Ammon's horn (tissue), 1 donor: Measurements from ENCODE around the gene CPT1C.
A peak's percentile ranks its signal among the peaks of the same experiment; 100 is the strongest.

Source experiments
- DNase-seq: peaks from one replicate; pipeline ENCODE4 v3.0.0-alpha.2; 2016; ENCODE audit warnings: low spot score

CPT1C gene

DNA sequence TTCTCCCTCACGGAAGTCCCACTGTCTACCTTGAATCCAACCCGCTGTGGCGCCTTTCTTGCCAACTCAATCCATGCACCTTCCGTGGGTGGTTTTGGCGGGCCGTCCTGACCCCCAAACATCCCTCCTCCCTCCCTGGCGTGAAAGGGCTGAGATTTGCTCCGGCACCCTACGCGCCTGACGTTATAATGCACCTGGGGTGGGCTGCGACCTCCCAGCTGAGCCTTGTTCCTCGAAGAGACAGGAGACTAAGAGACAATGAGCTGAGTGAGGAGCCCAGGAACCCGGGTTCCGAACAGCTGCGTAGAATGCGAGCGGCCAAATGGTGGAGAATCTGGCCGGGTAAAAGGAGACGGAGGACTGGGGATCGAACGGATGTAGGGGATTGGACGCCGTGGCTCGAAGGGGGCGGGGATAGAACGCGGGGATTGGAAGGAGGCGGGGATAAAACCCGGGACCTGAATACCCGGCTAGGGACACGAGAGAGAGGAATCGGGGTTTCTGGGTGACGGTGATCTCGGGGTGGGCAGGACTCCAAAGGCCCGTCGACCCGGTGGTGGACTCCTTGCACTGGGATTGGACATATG lies at the start of gene CPT1C:
TSS of gene CPT1C (plus strand) at position 461 of the 587 bp plus-strand sequence. CDS start 1,137 bp downstream, outside the sequence.
- peak; percentile 93 for DNase-seq

DNA sequence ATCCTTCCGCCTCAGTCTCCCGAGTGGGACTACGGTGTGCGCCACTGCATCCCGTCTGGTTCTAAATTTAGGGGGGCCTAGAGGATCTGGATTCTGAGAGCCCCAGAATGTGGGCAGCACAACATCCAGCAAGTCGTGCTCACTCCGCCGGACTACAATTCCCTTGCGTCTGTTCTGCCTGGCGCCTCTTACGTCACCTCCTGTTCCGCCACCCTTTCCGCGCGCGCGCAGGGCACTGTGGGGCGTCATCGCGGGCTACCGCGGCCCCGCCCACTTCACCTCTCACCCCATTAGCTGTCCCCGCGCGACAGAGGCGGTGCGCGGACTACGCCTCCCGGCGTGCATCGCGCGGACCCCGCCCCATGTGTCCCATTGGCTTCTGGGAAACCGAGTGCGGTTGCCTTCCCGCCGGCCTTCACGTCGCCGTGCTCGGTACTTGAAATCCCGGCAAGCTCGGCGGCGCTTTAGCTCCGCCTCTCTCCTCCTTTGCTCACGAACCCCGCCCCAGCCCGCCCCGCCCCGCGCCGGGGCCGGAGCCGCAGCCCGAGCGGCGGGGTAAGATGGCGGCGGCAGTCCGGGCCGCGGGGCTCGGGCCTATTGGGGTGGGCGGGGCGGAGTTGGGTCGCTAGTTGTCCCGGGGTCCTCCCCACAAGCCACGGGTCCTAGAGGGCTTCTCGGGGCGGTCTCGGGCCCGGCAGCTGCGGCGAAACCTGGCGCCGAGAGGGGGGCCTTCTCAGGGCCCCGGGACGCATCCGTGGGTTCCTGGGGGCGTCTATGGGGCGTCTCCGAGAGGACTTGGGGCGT lies 49.0 kb upstream of the CPT1C start, which contains the start of gene SCAF1:
TSS of gene SCAF1 (plus strand) at position 522 of the 804 bp plus-strand sequence. CDS start 2,818 bp downstream, outside the sequence.
- peak; percentile 99 for DNase-seq

DNA sequence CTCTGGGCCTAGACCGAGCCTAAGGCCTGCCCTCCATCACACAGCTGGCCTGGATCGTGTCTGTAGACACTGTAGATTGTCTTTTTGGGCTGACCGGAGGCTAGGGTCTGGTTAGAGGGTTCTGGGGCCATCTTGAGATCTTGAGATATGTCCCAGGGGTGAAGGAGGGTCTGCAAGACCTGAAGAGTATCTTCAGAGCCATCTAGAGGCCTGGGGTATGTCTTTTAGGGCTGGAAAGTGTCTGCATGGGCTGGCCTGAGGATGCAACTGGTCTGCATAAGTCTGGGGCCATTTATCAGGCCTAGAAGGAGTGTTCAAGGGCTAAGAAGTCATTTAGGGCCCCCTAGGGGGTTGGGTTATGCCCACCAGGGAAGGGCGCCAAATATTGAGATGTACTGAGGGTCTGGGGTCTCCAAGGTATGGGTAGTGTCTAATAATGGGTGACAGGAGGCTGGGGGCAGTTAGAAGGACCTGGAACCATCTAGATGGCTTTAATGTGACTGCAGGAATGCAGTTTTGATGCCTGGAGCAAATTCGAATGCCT lies 48.4 kb upstream of the CPT1C start:
- no peak for DNase-seq

DNA sequence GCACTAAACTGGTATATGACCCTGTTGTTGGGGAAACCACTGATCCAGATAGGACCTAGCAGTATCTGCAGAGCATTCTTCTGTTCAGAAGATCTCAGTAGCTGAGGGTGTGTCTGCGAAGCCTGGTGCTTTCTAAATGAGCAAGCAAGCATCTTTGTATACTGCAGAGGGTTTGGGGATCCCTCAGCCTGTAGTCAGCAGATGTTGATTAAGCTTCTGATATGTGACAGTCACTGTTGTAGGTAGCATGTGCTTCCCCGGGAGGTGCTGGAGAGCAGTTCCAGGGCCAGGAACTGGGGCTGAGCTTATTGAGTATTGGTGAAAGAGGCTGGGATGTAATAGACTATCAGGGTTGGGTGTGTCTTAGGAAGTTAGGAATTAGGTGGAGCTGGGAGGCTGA lies 47.5 kb upstream of the CPT1C start:
- DNase-seq, result no peak

DNA sequence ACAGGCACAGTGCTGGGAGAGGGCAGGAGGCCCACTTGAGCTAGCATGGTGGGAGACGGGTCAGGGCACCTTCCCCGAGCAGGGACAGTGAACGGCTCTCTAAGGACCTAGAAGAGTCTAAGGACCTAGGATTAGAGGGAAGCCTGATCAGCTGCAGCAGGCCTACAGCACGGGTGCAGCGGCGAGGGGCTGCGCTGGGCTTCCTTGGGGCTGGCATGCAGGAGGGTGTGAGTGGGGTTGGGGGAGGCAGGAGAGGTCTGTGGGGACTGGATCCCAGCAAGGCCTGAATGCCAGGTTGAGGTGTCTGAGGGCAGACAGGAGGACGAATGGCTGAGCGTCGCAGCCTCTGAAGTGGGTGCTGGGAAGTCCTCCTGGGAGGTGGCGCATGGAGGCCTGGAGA lies 45.3 kb upstream of the CPT1C start:
- DNase-seq, result no peak

DNA sequence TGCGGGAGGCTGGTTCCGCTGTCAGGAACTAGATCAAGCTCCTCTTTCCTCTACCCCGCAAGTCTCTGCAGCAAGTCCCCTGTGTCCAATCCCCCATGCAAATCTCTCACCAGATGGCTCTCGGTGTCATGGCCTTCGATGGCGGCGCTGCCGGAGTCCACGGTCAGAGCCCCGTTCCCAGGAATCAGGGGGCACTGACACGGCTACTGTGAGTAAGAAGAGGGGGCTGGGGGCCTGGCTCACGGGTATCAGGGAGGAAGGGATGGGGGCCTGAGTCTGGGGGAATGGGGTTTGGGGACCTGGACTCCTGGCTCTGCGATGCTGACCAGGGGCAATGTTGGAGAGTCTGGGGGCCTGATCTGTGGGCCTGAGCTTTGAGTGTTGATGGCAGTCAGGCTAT lies 44.9 kb upstream of the CPT1C start:
- DNase-seq, result no peak

DNA sequence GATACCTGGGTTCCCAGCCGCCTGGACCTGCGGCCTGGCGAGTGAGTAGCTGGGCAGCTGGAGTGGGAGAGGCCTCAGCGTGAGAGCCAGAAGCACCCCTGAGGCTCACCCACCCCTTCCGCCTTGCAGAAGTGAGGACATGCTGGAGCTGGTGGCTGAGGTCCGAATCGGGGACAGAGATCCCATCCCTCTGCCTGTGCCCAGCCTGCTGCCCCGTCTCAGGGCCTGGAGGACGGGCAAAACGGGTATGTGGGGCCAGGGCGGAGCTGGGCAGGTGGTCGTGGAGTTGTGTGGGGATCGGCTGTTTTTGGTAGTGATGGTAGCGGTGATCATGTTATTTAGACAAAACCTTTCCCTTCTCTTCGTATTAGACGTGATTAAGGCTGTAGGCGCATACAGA lies 44.3 kb upstream of the CPT1C start:
- no peak for DNase-seq

DNA sequence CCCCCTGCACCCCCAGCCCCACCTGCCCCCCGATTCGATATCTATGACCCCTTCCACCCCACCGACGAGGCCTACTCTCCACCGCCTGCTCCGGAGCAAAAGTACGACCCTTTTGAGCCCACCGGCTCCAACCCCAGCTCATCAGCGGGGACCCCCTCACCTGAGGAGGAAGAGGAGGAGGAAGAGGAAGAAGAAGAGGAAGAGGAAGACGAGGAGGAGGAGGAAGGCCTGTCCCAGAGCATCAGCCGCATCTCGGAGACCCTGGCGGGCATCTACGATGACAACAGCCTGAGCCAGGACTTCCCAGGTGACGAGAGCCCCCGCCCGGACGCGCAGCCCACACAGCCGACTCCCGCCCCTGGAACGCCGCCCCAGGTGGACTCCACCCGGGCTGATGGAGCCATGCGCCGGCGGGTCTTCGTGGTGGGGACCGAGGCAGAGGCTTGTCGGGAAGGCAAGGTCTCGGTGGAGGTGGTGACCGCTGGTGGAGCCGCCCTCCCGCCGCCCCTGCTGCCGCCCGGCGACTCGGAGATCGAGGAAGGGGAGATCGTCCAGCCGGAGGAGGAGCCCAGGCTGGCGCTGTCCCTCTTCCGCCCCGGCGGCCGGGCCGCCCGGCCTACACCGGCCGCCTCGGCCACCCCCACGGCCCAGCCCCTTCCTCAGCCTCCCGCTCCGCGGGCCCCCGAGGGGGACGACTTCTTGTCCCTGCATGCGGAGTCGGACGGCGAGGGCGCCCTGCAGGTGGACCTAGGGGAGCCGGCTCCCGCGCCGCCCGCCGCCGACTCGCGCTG lies 39.7 kb upstream of the CPT1C start:
- no peak for DNase-seq

DNA sequence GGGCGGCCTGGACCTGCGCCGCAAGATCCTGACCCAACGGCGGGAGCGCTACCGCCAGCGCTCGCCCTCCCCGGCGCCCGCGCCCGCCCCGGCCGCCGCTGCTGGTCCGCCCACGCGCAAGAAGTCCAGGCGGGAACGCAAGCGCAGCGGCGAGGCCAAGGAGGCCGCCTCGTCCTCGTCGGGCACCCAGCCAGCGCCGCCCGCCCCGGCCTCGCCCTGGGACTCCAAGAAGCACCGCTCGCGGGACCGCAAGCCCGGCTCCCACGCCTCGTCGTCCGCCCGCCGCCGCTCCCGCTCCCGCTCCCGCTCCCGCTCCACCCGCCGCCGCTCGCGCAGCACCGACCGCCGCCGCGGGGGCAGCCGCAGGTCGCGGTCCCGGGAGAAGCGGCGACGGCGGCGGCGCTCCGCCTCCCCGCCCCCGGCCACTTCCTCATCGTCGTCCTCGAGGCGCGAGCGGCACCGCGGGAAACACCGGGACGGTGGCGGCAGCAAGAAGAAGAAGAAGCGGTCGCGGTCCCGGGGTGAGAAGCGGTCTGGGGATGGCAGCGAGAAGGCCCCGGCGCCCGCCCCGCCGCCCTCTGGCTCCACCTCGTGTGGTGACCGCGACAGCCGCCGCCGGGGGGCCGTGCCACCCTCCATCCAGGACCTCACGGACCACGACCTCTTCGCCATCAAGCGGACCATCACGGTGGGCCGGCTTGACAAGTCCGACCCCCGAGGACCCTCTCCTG lies 38.9 kb upstream of the CPT1C start:
- DNase-seq, result no peak

DNA sequence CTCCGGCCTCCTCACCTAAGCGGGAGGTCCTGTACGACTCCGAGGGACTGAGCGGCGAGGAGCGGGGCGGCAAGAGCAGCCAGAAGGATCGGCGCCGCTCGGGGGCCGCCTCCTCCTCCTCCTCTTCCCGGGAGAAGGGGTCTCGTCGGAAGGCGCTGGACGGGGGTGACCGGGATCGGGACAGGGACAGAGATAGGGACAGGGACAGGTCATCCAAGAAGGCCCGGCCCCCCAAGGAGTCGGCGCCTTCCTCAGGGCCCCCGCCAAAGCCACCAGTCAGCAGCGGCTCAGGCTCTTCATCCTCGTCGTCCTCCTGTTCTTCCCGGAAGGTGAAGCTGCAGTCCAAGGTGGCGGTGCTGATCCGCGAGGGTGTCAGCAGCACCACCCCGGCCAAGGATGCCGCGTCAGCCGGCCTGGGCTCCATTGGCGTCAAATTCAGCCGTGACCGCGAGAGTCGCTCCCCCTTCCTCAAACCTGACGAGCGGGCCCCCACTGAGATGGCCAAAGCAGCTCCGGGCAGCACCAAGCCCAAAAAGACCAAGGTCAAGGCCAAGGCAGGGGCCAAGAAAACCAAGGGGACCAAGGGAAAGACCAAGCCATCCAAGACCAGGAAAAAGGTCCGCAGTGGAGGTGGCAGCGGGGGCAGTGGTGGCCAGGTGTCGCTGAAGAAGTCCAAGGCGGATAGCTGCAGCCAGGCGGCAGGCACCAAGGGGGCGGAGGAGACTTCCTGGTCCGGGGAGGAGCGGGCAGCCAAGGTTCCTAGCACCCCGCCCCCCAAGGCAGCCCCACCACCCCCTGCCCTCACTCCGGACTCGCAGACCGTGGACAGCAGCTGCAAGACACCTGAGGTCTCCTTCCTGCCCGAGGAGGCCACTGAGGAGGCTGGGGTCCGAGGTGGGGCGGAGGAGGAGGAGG lies 38.1 kb upstream of the CPT1C start:
- no peak for DNase-seq

DNA sequence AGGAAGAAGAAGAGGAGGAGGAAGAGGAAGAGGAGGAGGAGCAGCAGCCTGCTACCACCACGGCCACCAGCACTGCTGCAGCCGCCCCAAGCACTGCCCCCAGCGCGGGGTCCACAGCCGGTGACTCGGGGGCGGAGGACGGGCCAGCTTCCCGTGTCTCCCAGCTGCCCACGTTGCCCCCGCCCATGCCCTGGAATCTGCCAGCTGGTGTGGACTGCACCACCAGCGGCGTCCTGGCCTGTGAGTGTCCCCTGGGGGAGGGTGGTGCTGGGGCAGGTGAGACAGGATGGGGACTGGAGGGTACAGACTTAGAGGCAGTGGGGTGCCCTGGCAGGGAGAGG lies 37.5 kb upstream of the CPT1C start:
- no peak for DNase-seq

DNA sequence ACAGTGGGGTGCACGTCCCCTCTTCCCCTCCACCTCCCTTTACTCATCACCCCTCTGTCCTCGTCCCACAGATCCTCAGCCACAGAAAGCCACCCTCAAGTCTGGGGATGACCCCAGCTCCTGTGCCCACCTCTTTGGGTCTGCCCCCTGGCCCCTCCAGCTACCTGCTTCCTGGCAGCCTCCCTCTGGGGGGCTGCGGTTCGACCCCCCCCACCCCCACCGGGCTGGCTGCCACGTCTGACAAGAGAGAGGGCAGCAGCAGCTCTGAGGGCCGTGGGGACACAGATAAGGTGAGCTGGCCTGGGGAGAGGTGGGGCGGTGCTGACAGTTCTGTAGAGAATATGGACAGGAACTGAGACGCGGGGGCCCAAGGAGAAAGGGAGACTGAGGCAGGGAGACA lies 36.3 kb upstream of the CPT1C start:
- DNase-seq, result no peak

DNA sequence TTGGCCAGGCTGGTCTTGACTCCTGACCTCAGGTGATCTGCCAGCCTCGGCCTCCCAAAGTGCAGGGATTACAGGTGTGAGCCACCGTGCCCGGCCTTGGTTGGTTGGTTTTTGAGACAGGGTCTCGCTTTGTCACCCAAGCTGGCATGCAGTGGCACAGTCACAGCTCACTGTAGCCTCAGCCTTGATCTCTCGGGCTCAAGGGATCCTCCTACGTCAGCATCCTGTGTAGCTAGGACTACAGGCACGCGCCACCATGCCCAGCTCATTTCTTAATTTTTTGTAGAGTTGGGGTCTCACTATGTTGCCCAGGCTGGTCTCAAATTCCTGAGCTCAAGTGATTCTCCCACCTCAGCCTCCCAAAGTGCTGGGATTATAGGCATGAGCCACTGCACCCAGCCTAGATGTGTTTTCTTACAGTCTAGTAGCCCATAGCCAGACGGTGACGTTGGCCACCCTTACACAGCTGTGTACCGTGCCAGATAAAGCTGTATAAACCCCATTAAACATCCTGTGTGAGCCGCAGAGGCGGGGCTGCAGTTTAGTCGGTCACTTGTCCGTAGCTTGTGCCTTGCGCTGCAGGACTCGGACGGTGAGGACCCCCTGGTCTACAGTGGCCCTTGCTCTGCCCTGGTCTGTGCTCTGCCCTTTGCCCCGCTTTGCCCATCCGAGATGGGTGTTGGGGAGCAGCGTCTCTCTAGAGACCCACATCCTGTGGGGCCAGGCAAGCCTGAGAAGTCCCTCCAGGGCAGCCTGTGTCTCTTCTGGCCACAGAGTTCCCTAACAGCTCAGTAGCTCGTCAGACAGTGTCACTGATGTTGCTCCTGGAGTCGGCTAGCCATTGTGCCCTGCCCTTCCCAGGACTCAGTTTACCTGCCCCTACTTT lies 35.1 kb upstream of the CPT1C start:
- DNase-seq, result no peak

DNA sequence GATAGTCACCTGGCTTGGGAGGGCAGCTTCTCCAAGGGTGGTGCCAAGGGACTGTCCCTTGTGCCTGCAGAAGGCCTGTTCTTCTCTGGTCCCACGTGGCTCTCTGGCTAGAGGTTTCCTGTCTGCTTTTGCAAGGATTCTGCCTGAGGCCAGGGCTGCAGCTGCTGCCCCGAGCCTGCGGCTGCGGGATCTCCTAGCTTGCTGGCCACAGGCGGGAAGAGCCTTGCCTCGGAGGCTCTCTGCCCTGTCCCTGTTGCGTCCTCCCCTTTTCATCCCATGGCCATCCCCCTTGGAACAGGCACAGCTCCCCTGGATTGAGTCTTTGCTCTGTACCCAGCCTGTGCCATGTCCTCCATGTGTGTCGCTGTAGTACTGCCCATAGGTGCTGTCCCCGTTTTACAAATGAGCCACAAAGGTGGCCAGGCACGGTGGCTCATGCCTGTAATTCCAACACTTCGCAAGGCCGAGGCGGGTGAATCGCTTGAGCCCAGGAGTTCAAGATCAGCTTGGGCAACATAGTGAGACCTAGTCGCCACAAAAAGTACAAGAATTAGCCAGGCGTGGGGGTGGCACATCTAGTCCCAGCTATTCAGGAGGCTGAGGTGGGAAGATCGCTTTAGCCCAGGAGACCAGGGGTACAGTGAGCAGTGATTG lies 34.3 kb upstream of the CPT1C start:
- DNase-seq, result no peak

DNA sequence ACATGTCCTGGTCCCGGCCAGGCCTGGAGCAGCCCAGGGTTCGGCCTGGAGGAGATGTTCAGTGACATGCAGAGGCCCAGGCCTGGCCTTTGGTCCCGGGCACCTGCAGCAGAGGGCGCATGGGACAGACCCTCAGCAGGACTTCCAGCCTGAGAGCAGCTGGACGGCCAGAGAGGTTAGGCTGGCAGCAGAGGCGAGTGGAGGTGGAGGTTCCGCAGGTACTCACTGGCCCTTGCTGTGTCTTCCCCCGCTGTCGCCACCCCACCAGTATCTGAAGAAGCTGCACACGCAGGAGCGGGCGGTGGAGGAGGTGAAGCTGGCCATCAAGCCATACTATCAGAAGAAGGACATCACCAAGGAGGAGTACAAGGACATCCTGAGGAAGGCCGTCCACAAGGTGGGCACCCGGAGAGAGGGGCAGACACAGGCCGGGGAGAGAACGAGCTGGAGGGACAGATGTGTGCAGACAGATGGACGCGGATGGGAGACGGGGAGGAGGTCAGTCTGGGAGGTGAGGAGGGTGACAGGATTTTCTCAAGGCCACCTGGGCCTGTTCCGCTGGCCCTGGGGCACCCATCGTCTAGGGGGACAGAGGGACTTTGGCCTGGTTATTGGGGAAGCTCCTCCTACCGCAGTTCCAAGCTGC lies 33.3 kb upstream of the CPT1C start:
- no peak for DNase-seq

DNA sequence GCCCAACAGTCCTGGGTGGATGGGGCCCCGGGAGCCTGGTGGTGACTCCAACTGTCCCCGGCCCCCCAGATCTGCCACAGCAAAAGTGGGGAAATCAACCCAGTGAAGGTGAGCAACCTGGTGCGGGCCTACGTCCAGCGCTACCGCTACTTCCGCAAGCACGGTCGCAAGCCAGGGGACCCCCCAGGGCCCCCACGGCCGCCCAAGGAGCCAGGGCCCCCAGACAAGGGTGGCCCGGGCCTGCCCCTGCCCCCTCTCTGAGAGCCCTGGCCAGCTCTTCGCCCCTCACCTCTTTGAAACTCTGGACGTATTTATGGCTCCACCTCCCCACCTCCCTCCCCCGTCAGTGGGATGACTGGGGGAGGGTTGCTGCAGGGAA lies 32.8 kb upstream of the CPT1C start:
- DNase-seq, result no peak

DNA sequence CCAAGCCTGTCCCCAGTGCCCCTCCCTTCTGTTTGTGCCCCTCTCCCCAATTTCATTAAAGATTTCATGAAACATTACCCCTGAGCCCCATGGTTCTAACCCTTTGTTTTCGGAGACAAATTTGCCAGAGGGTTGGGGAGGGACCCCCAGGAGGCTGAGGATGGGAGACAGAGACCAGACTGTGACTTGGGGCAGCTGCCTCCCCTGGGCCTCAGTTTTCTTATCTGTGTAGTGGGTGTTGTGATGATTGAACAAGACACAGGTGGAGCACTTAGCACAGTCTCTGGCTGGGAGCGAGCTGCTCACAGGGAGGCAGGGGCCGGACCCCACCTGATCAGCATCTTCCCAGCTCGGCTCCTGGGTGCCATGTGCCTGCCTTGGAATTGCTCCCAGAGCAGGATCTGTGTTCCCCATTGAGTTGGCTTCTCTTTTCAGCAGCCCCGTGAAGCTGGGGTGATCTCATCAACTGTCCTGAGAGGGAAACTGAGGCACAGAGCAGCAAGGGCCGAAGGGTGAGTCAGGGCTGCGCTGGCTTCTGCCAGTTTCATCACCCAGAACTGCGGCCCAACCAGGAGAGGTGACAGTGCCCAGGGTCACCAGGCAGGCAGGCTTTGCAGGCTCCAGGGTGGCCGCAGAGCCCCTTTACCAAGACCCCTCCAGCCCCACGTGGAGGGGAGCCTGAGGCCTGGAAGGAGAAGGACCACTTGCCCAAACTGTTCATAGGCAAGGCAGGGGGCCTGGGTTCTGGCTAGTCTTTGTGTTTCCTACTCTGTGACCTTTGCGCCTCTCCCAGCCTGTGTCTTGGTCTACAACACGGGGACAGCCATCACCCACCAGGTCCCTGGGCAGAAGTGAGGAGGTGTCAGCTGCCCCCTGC lies 32.1 kb upstream of the CPT1C start:
- no peak for DNase-seq
